HG02571 (cell line): ENCODE measurements around the gene CLIP1.

Experiments
- ATAC-seq: cut with Tn5 transposase; IDR thresholded peaks from one replicate; pipeline ENCODE4 v1.9.1; 2021; ENCODE audit warnings: mild to moderate bottlenecking, moderate library complexity; ENCODE audit not compliant: unreplicated experiment

The CLIP1 gene

GRCh38 chr12:122318607-122319605 is 103.6 kb downstream of the CLIP1 start:
- no peak for ATAC-seq

- no peak for ATAC-seq
Measured at GRCh38 chr12:122312926-122313325, 109.5 kb downstream of the CLIP1 start.

- ATAC-seq = no peak
Measured at GRCh38 chr12:122311696-122312095, 110.8 kb downstream of the CLIP1 start.

GRCh38 chr12:122310626-122311333 is 111.7 kb downstream of the CLIP1 start:
- no peak for ATAC-seq

- no peak for ATAC-seq
Measured at GRCh38 chr12:122309564-122310121, 112.8 kb downstream of the CLIP1 start.

GRCh38 chr12:122308811-122309210 is 113.7 kb downstream of the CLIP1 start:
- ATAC-seq = no peak

- ATAC-seq = no peak
Measured at GRCh38 chr12:122306407-122306806, 116.1 kb downstream of the CLIP1 start.

GRCh38 chr12:122304924-122305323 is 117.5 kb downstream of the CLIP1 start:
- ATAC-seq = no peak

- no peak for ATAC-seq
Measured at GRCh38 chr12:122303068-122303467, 119.4 kb downstream of the CLIP1 start.

GRCh38 chr12:122298071-122298748 is 124.3 kb downstream of the CLIP1 start:
- no peak for ATAC-seq

- ATAC-seq = no peak
Measured at GRCh38 chr12:122297494-122297893, 125.0 kb downstream of the CLIP1 start.

- no peak for ATAC-seq
Measured at GRCh38 chr12:122295877-122296276, 126.6 kb downstream of the CLIP1 start.

- no peak for ATAC-seq
Measured at GRCh38 chr12:122293081-122293480, 129.4 kb downstream of the CLIP1 start.

GRCh38 chr12:122291431-122291830 is 131.0 kb downstream of the CLIP1 start:
- ATAC-seq = no peak

- no peak for ATAC-seq
Measured at GRCh38 chr12:122283680-122284079, 138.8 kb downstream of the CLIP1 start.

GRCh38 chr12:122282061-122282460 is 140.4 kb downstream of the CLIP1 start:
- no peak for ATAC-seq

GRCh38 chr12:122276242-122276641 is 146.2 kb downstream of the CLIP1 start:
- no peak for ATAC-seq

GRCh38 chr12:122275459-122275858 is 147.0 kb downstream of the CLIP1 start:
- ATAC-seq = no peak

- peak; percentile 83 for ATAC-seq
Measured at GRCh38 chr12:122266230-122266901, 156.1 kb downstream of the CLIP1 start, which contains the start of gene VPS33A. TSS of gene VPS33A (minus strand) at chr12:122266494. CDS start at chr12:122266408, 86 bp downstream.

GRCh38 chr12:122265886-122266229 is 156.6 kb downstream of the CLIP1 start:
- ATAC-seq = peak; percentile 35
